Left lung (tissue), 10 donors: Measurements from ENCODE around the gene LMF1. TPM values are rescaled to one million over a fixed set of nuclear protein-coding genes. Genes with fewer than 3 reads are reported as not detected.

Experiments
- ATAC-seq: fragments of 200-7000 bp; cut with Tn5 transposase; one replicate; pipeline ENCODE4 v1.9.1; 2020; ENCODE audit warnings: moderate library complexity
- DNase-seq, 4 donors: peaks; one replicate each; pipeline ENCODE4 v3.0.0-alpha.2; 2013 to 2020
- H3K27ac ChIP-seq, 2 donors: fragments of 200-600 bp; sonication (generic) in 1 of 2; one replicate each; pipeline versions ENCODE4 v1.5.0 to v1.8.0; 2020 to 2021
- H3K27me3 ChIP-seq, 2 donors: fragments of 200-600 bp; sonication (generic) in 1 of 2; one replicate each; pipeline versions ENCODE4 v1.5.0 to v1.8.0; 2020 to 2021
- H3K36me3 ChIP-seq, 2 donors: fragments of 200-600 bp; sonication (generic) in 1 of 2; one replicate each; pipeline versions ENCODE4 v1.5.0 to v1.8.0; 2020 to 2021
- H3K4me1 ChIP-seq, 2 donors: fragments of 200-600 bp; one replicate each; pipeline ENCODE4 v1.8.0; 2021
- H3K4me3 ChIP-seq, 2 donors: fragments of 200-600 bp; sonication (generic) in 1 of 2; one replicate each; pipeline versions ENCODE4 v1.5.0 to v1.8.0; 2020 to 2021; ENCODE audit warnings: mild to moderate bottlenecking in 1 of 2
- H3K9me3 ChIP-seq, 2 donors: fragments of 200-600 bp; sonication (generic) in 1 of 2; one replicate each; pipeline versions ENCODE4 v1.5.0 to v1.8.0; 2020 to 2021
- intact Hi-C, 2 donors: fragments of 100-400 bp; cut with DNase I; formaldehyde crosslinking; loops; one replicate each; pipeline versions ENCODE4 v1.11.2 to v1.14.2; 2022
- polyA plus RNA-seq, 6 donors: library from polyadenylated mRNA; unstranded; fragments of 120-200 nt; gene quantifications; one replicate each; pipeline ENCODE4 v1.2.1, GENCODE V29; 2013; ENCODE audit not compliant: insufficient read length in 6 of 6
- total RNA-seq, 2 donors: library from RNA; stranded (reverse); fragmentation: NEBNext Ultra II Directional; extraction: Animal tissue kit (Norgen Biotek cat#: 25700); gene quantifications; one replicate each; pipeline ENCODE4 v1.2.1, GENCODE V29; 2021
- TF ChIP-seq, protein P1 (sequence below), 2 donors: fragments of 200-600 bp; sonication (generic) in 1 of 2; IDR thresholded peaks; one replicate each; pipeline versions ENCODE4 v1.5.0 to v1.8.0; 2021; ENCODE audit warnings: antibody characterized with exemption in 2 of 2
- donor health status: DM: no; HTN: yes; CAD: no.
- donor health status: DM: no; HTN: no; CAD: no.

The LMF1 gene
- total and polyA plus RNA-seq, 8 donors = 15.5 to 23.1 (median 20.4) TPM

DNA sequence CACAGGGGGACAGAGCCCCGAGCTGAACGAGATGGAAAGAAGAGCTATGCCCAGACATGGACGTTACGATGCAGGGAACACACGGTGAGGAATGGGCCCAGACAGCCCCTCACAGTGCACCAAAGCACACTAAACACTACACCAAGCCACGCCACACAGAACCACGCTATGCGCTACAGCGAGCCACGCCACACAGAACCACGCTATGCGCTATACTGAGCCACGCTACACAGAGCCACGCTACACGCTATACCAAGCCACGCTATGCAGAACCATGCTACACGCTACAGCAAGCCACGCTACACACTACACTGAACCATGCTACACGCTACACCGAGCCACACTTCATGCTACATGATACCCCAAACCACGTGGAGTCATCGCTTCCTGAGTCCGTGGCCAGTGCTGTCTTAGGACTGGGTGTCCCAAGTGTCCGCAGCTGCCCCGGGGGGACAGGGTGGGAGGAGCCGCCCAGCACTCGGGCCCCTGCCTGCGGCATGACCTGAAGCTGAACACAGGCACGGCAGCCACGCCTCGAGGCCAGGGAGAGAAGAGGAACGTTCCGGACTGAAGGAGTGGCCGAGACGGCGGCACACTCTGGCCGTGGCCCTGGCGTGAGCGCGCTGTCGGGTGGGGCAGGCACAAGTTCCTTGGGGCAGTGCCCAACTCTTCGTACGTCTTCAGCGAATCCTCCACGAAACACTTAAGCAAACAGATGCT is 61.3 kb downstream of the LMF1 start:
- H3K36me3 ChIP-seq = peaks cover 0 to 46% of the 10 kb centered on the region in 2 donors
- H3K4me1 ChIP-seq = no peaks in the 10 kb centered on the region
- H3K27me3 ChIP-seq = no peaks in the 10 kb centered on the region
- no peak for ATAC-seq
- DNase-seq = peak in 1 of 4 donors; percentile 62
- TF ChIP-seq, protein P1, sequence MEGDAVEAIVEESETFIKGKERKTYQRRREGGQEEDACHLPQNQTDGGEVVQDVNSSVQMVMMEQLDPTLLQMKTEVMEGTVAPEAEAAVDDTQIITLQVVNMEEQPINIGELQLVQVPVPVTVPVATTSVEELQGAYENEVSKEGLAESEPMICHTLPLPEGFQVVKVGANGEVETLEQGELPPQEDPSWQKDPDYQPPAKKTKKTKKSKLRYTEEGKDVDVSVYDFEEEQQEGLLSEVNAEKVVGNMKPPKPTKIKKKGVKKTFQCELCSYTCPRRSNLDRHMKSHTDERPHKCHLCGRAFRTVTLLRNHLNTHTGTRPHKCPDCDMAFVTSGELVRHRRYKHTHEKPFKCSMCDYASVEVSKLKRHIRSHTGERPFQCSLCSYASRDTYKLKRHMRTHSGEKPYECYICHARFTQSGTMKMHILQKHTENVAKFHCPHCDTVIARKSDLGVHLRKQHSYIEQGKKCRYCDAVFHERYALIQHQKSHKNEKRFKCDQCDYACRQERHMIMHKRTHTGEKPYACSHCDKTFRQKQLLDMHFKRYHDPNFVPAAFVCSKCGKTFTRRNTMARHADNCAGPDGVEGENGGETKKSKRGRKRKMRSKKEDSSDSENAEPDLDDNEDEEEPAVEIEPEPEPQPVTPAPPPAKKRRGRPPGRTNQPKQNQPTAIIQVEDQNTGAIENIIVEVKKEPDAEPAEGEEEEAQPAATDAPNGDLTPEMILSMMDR (IDR thresholded peaks at IDR 0.05) = no peak
- H3K4me3 ChIP-seq = no peak overlapping the region
- no peak overlapping the region for H3K27ac ChIP-seq
- intact Hi-C loops = no loop called here
- H3K9me3 ChIP-seq = peaks cover 0 to 21% of the 10 kb centered on the region in 2 donors

DNA sequence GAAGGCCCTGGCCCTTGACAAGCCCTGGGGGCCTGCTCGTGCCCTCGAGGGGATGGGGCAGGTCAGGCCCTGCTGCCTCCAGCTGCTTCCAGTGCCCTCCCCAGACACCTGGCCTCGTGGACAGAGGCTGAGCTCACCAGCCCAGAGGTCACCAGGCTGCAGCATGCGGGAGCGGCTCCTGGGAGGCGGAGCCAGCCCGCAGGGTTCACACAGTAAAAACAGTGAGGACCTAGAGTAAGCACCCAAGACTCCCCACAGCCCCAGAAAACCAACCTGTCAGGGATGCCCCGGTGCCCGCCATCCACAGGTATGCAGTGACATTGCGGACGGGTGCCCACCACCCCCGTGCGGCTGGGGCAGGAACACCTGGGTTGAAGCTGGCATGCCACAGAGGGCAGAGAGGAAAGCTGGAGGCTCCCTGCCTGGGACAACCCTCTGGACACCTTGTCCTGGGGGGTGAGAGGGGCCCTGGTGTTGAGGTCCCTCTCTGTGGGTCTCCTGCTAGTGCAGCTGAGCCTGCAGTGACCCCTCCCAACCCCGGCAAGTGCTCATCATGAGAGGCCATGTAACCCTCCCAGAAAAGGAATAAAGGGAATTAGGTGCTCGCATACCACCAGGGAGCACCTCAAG is 62.1 kb downstream of the LMF1 start:
- ATAC-seq (no peak), DNase-seq (peak in 1 of 4 donors; percentile 57)
- Histone ChIP-seq H3K27me3 (no peaks in the 10 kb centered on the region), H3K27ac (no peak overlapping the region), H3K4me1 (no peaks in the 10 kb centered on the region), H3K4me3 (no peak overlapping the region), H3K9me3 (peaks cover 0 to 21% of the 10 kb centered on the region in 2 donors), H3K36me3 (peaks cover 0 to 46% of the 10 kb centered on the region in 2 donors)
- TF ChIP-seq, protein P1 (IDR thresholded peaks at IDR 0.05) = no peak
- intact Hi-C loops = no loop called here

DNA sequence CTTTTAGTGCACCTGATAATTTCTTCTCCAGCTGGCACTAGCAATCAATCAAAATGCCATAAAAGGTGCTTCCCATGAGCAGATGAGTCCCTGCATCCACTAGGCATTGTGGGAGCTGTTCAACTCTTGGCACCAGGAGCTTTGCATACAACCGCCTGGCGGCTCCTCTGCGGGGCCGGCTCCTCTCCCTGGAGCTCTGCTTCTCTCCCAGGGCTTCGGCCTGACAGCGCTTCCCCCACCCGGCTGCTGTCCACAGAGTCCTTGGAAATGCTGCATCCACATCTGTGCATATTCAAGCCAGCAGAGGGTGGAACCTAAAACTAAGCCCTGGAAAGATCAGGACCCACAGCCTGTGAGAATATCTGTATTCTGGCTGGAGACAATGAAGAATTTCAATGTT is 62.9 kb downstream of the LMF1 start:
- ATAC-seq (no peak), DNase-seq (peak in 1 of 4 donors; percentile 61)
- intact Hi-C loops = no loop called here
- peaks cover 0 to 21% of the 10 kb centered on the region in 2 donors for H3K9me3 ChIP-seq
- no peaks in the 10 kb centered on the region for H3K27me3 ChIP-seq
- H3K27ac ChIP-seq = no peak overlapping the region
- no peak overlapping the region for H3K4me3 ChIP-seq
- TF ChIP-seq, protein P1 (IDR thresholded peaks at IDR 0.05) = no peak
- no peaks in the 10 kb centered on the region for H3K4me1 ChIP-seq
- H3K36me3 ChIP-seq = peaks cover 0 to 43% of the 10 kb centered on the region in 2 donors

DNA sequence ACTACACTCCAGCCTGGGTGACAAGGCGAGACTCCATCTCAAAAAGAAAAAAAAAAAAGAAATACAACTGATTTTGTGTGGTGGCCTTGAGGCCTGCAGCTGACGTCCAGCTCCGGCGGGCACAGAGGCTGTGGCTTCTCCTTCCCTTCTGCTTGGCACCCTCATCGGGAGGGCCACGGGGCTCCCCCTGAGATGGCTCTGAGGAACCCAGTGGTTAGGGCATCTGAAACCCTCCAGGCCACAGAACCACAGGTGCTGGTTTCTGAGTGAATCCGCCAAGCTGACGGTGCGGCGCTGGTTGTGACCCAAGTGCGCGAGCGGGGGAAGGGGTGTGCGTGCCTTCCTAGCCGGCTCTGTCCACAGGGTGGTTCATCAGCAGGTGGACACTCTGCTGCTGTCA is 63.4 kb downstream of the LMF1 start:
- Histone ChIP-seq H3K27ac (no peak overlapping the region), H3K4me1 (no peaks in the 10 kb centered on the region), H3K4me3 (no peak overlapping the region), H3K9me3 (peaks cover 0 to 21% of the 10 kb centered on the region in 2 donors), H3K27me3 (no peaks in the 10 kb centered on the region), H3K36me3 (peaks cover 0 to 39% of the 10 kb centered on the region in 2 donors)
- ATAC-seq (no peak), DNase-seq (peak in 1 of 4 donors; percentile 28)
- TF ChIP-seq, protein P1 (IDR thresholded peaks at IDR 0.05) = no peak
- intact Hi-C loops = no loop called here

DNA sequence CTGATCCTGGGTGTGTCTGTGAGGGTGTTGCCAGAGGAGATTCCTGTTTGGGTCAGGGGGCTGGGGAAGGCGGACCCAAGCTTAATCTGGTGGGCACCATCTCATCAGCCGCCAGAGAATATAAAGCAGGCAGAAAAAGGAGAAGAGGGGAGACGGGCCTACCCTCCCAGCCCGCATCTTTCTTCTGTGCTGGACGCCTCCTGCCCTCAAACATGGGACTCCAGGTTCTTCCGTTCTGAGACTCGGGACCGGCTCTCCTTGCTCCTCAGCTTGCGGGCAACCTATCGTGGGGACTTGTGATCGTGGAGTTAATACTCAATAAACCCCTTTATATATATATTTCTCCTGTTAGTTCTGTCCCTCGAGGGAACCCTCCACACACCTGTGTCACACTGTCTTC is 64.5 kb downstream of the LMF1 start:
- Histone ChIP-seq H3K27ac (no peak overlapping the region), H3K9me3 (peaks cover 0 to 21% of the 10 kb centered on the region in 2 donors), H3K4me3 (no peak overlapping the region), H3K27me3 (no peaks in the 10 kb centered on the region), H3K36me3 (peaks cover 0 to 39% of the 10 kb centered on the region in 2 donors), H3K4me1 (no peaks in the 10 kb centered on the region)
- intact Hi-C loops = no loop called here
- DNase-seq (peak in 1 of 4 donors; percentile 20), ATAC-seq (no peak)
- TF ChIP-seq, protein P1 (IDR thresholded peaks at IDR 0.05) = no peak
